HepG2 (cell line): ENCODE data around the gene AARS2. TPM values are rescaled to one million over a fixed set of nuclear protein-coding genes. Genes with fewer than 3 reads are reported as not detected.

Experiments used
- DRAP1 ChIP-seq: IDR thresholded peaks from 2 replicates; pipeline ENCODE4 v1.6.1; 2016; ENCODE audit warnings: missing genetic modification reagents, missing compliant biosample characterization
- ESRRA ChIP-seq: sonication (generic); formaldehyde crosslinking; IDR thresholded peaks from 2 replicates; pipeline ENCODE4 v1.5.1; 2020; ENCODE audit warnings: mild to moderate bottlenecking, low read depth, missing genetic modification reagents
- FUBP1 ChIP-seq: sonication (generic); formaldehyde crosslinking; IDR thresholded peaks from 2 replicates; pipeline ENCODE4 v1.5.1; 2020; ENCODE audit warnings: missing genetic modification reagents, mild to moderate bottlenecking, borderline replicate concordance
- MAZ ChIP-seq, 2 experiments: sonication (generic) in 1 of 2; formaldehyde crosslinking in 1 of 2; IDR thresholded peaks; 2 replicates each; pipeline versions ENCODE4 v1.5.0 to v1.6.1; 2012 to 2020; ENCODE audit warnings: low read depth in 2 of 2, mild to moderate bottlenecking in 2 of 2, borderline replicate concordance in 1 of 2, improper control_type of control experiment in 1 of 2, low read length in 1 of 2, missing genetic modification reagents in 1 of 2, moderate library complexity in 1 of 2
- MLXIP ChIP-seq: sonication (generic); formaldehyde crosslinking; IDR thresholded peaks from 2 replicates; pipeline ENCODE4 v1.9.0; 2021; ENCODE audit warnings: missing genetic modification reagents, borderline replicate concordance
- POGZ ChIP-seq: sonication (generic); formaldehyde crosslinking; IDR thresholded peaks from 2 replicates; pipeline ENCODE4 v1.4.0; 2020; ENCODE audit warnings: mild to moderate bottlenecking, missing genetic modification reagents
- SIN3A ChIP-seq: IDR thresholded peaks from 2 replicates; pipeline ENCODE4 v1.6.1; 2011; ENCODE audit warnings: low read depth, mild to moderate bottlenecking, control low read depth, low read length, borderline replicate concordance
- TAF1 ChIP-seq: sonication (generic); formaldehyde crosslinking; IDR thresholded peaks from 2 replicates; pipeline ENCODE4 v1.4.0; 2020; ENCODE audit warnings: missing genetic modification reagents
- ZNF205 ChIP-seq: IDR thresholded peaks from 2 replicates; pipeline ENCODE4 v1.6.1; 2018; ENCODE audit warnings: missing biosample characterization, missing genetic modification reagents
- ZNF256 ChIP-seq: sonication (generic); formaldehyde crosslinking; conservative IDR thresholded peaks from 2 replicates; pipeline ENCODE4 v1.4.0; 2020; ENCODE audit warnings: missing genetic modification reagents
- ZNF432 ChIP-seq: sonication (generic); formaldehyde crosslinking; IDR thresholded peaks from 2 replicates; pipeline ENCODE4 v1.5.0; 2020; ENCODE audit warnings: missing genetic modification reagents, mild to moderate bottlenecking, borderline replicate concordance
- ZNF773 ChIP-seq: sonication (generic); formaldehyde crosslinking; IDR thresholded peaks from 2 replicates; pipeline ENCODE4 v1.4.0; 2020; ENCODE audit warnings: missing genetic modification reagents, borderline replicate concordance
- ZNF788 ChIP-seq: sonication (generic); formaldehyde crosslinking; IDR thresholded peaks from 2 replicates; pipeline ENCODE4 v1.5.0; 2020; ENCODE audit warnings: mild to moderate bottlenecking, missing genetic modification reagents, borderline replicate concordance
- ZNF878 ChIP-seq: sonication (generic); formaldehyde crosslinking; IDR thresholded peaks from 2 replicates; pipeline ENCODE4 v1.8.1; 2023; ENCODE audit warnings: mild to moderate bottlenecking, missing genetic modification reagents, moderate library complexity
- ZSCAN5A ChIP-seq: sonication (generic); formaldehyde crosslinking; IDR thresholded peaks from 2 replicates; pipeline ENCODE4 v1.8.0; 2022; ENCODE audit warnings: mild to moderate bottlenecking, missing genetic modification reagents, borderline replicate concordance
- polyA plus RNA-seq, 8 experiments: library from polyadenylated mRNA; depleted of rRNA in 3 of 8; stranded (reverse) in 7 of 8; unstranded in 1 of 8; fragments of >200 nt; fragmentation: Illumina TruSeq in 4 of 8; extraction: Trizol in 4 of 8; gene quantifications; 2 replicates each; pipeline versions ENCODE4 v1.2.1 to v1.2.3, GENCODE V29; 2011 to 2016; ENCODE audit warnings: low read depth in 4 of 8, missing spikeins in 1 of 8, mixed read lengths in 1 of 8; ENCODE audit not compliant: insufficient read depth in 1 of 8
- total RNA-seq, 5 experiments: library from RNA; depleted of rRNA; stranded (reverse); fragments of >200 nt; fragmentation: Illumina TruSeq; extraction: Trizol; gene quantifications; 2 replicates each; pipeline ENCODE4 v1.2.3, GENCODE V29; 2016; ENCODE audit warnings: low read depth in 1 of 5
- TF ChIP-seq, protein P1 (sequence below): IDR thresholded peaks from 2 replicates; pipeline ENCODE4 v1.6.1; 2016; ENCODE audit warnings: low read depth, borderline replicate concordance
- TF ChIP-seq, protein P2 (sequence below): sonication (generic); formaldehyde crosslinking; IDR thresholded peaks from 2 replicates; pipeline ENCODE4 v1.8.0; 2022; ENCODE audit warnings: missing genetic modification reagents, mild to moderate bottlenecking, moderate library complexity, borderline replicate concordance

The AARS2 gene
- total and polyA plus RNA-seq, 2 of the 13 experiments (the other 11 are each of a cell fraction or from before 2014, with no cell fraction given) = 7.5 to 24.1 TPM

- TF ChIP-seq ZNF773 (CRISPR knock-in tag) = peak; percentile 91; the same call in 1 of the 2 replicates
- TF ChIP-seq FUBP1 (CRISPR knock-in tag) = no peak
- peak; percentile 99 for TF ChIP-seq TAF1 (CRISPR knock-in tag)
- peak; percentile 90; the same call in 1 of the 2 replicates for TF ChIP-seq MAZ (IDR thresholded peaks at IDR 0.05; ENCODE audit: borderline replicate concordance, low read depth, low read length)
- peak; percentile 89 for TF ChIP-seq MAZ (CRISPR knock-in tag; IDR thresholded peaks at IDR 0.05; ENCODE audit: low read depth)
- peak; percentile 88 for TF ChIP-seq ZNF878 (CRISPR knock-in tag)
- TF ChIP-seq, protein P1, sequence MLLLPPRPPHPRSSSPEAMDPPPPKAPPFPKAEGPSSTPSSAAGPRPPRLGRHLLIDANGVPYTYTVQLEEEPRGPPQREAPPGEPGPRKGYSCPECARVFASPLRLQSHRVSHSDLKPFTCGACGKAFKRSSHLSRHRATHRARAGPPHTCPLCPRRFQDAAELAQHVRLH = peak; percentile 99
- TF ChIP-seq ZNF788 (CRISPR knock-in tag) = peak; percentile 97
- TF ChIP-seq ZSCAN5A (CRISPR knock-in tag) = peak; percentile 99
- TF ChIP-seq SIN3A = peak; percentile 90
- TF ChIP-seq ZNF256 = 0 out of 2 replicates have a peak, but pooled peaks have one; percentile 82
- TF ChIP-seq, protein P2, sequence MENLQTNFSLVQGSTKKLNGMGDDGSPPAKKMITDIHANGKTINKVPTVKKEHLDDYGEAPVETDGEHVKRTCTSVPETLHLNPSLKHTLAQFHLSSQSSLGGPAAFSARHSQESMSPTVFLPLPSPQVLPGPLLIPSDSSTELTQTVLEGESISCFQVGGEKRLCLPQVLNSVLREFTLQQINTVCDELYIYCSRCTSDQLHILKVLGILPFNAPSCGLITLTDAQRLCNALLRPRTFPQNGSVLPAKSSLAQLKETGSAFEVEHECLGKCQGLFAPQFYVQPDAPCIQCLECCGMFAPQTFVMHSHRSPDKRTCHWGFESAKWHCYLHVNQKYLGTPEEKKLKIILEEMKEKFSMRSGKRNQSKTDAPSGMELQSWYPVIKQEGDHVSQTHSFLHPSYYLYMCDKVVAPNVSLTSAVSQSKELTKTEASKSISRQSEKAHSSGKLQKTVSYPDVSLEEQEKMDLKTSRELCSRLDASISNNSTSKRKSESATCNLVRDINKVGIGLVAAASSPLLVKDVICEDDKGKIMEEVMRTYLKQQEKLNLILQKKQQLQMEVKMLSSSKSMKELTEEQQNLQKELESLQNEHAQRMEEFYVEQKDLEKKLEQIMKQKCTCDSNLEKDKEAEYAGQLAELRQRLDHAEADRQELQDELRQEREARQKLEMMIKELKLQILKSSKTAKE (CRISPR knock-in tag) = no peak
- TF ChIP-seq ZNF205 (CRISPR knock-in tag) = peak; percentile 97
- no peak for TF ChIP-seq ZNF432
- TF ChIP-seq ESRRA (CRISPR knock-in tag) = peak; percentile 89
- peak; percentile 100 for TF ChIP-seq POGZ (CRISPR knock-in tag)
- no peak for TF ChIP-seq MLXIP (CRISPR knock-in tag)
- TF ChIP-seq DRAP1 (CRISPR knock-in tag) = peak; percentile 93
These were observed at the start of gene AARS2 (continued) for GRCh38 chr6:44312901-44313788.
